SU-DHL-6 (cell line): ENCODE data around the gene SEC63.
A peak's percentile ranks its signal among the peaks of the same experiment; 100 is the strongest.

Experiments used
- H2AFZ ChIP-seq: fragments of 200-600 bp; sonication (generic); 2 replicates; pipeline ENCODE4 v1.6.1; 2014; ENCODE audit warnings: low read depth, mild to moderate bottlenecking, moderate library complexity, mixed read lengths, antibody characterized with exemption, low read length; ENCODE audit not compliant: severe bottlenecking
- H3F3A ChIP-seq: fragments of 200-600 bp; shearing (Covaris generic); 2 replicates; pipeline ENCODE4 v1.6.0; 2016; ENCODE audit warnings: antibody characterized with exemption, mild to moderate bottlenecking; ENCODE audit not compliant: insufficient read depth
- H3K27ac ChIP-seq: fragments of 200-600 bp; sonication (generic); 2 replicates; pipeline ENCODE4 v1.5.1; 2016; ENCODE audit warnings: low read depth, mild to moderate bottlenecking, low read length, moderate library complexity, mixed read lengths
- H3K27me3 ChIP-seq: fragments of 200-600 bp; sonication (generic), shearing (Covaris generic); 2 replicates; pipeline ENCODE4 v1.6.0; 2014; ENCODE audit warnings: mild to moderate bottlenecking, low read length
- H3K36me3 ChIP-seq: fragments of 200-600 bp; sonication (generic); 2 replicates; pipeline ENCODE4 v1.6.1; 2014; ENCODE audit warnings: mild to moderate bottlenecking, low read length, mixed read lengths
- H3K4me2 ChIP-seq: fragments of 300-600, 200-600 bp; shearing (Covaris generic), sonication (generic); 2 replicates; pipeline ENCODE4 v1.6.0; 2014; ENCODE audit warnings: low read length, low read depth, mild to moderate bottlenecking; ENCODE audit not compliant: poor library complexity, severe bottlenecking
- H3K4me3 ChIP-seq: fragments of 200-600 bp; sonication (generic); 2 replicates; pipeline ENCODE4 v1.5.1; 2014; ENCODE audit warnings: antibody characterized with exemption, low read length, mild to moderate bottlenecking, mixed read lengths; ENCODE audit not compliant: insufficient read depth, poor library complexity, severe bottlenecking
- H3K79me2 ChIP-seq: fragments of 200-600 bp; sonication (generic); 2 replicates; pipeline ENCODE4 v1.6.1; 2014; ENCODE audit warnings: mild to moderate bottlenecking, low read length, moderate library complexity; ENCODE audit not compliant: insufficient read depth
- H3K9ac ChIP-seq: fragments of 200-600 bp; sonication (generic); 2 replicates; pipeline ENCODE4 v1.7.0; 2014; ENCODE audit warnings: mild to moderate bottlenecking, low read length
- H3K9me2 ChIP-seq: fragments of 200-600 bp; sonication (generic); replicated peaks from 2 replicates; pipeline ENCODE4 v1.6.1; 2014; ENCODE audit warnings: low read length; ENCODE audit not compliant: insufficient read depth
- H3K9me3 ChIP-seq: fragments of 200-600 bp; sonication (generic); 2 replicates; pipeline ENCODE4 v1.6.1; 2014; ENCODE audit warnings: low read length, mixed read lengths; ENCODE audit not compliant: insufficient read depth
- H4K20me1 ChIP-seq: fragments of 200-600 bp; sonication (generic); 2 replicates; pipeline ENCODE4 v1.6.1; 2014; ENCODE audit warnings: low read depth, mild to moderate bottlenecking, antibody characterized with exemption, low read length, moderate library complexity, mixed read lengths
- CTCF ChIP-seq: fragments of 200-600 bp; sonication (generic); IDR thresholded peaks from one replicate; pipeline ENCODE4 v1.5.1; 2017; ENCODE audit warnings: antibody characterized with exemption, mild to moderate bottlenecking, low read length, moderate library complexity; ENCODE audit not compliant: insufficient read depth, poor library complexity, severe bottlenecking
- EZH2phosphoT487 ChIP-seq: fragments of 200-600 bp; sonication (generic), shearing (Covaris generic); conservative IDR thresholded peaks from 2 replicates; pipeline ENCODE4 v1.6.1; 2018; ENCODE audit warnings: mild to moderate bottlenecking, antibody characterized with exemption, low read length, moderate library complexity, mixed read lengths

Gene SEC63

GRCh38 chr6:107823047-107823557 lies 134.9 kb downstream of the SEC63 start:
- no peaks in the 10 kb centered on the region for H3K9me3 ChIP-seq
- no peaks in the 10 kb centered on the region for H3K27me3 ChIP-seq
- no peak overlapping the region for H3K9ac ChIP-seq
- no peak overlapping the region for H3K4me2 ChIP-seq
- no peak overlapping the region for H2AFZ ChIP-seq
- H3K36me3 ChIP-seq = no peaks in the 10 kb centered on the region
- no peaks in the 10 kb centered on the region for H3K79me2 ChIP-seq
- no peaks in the 10 kb centered on the region for H3F3A ChIP-seq
- no peak overlapping the region for H3K27ac ChIP-seq
- no peaks in the 10 kb centered on the region for H3K9me2 ChIP-seq
- H3K4me3 ChIP-seq = no peak overlapping the region
- no peaks in the 10 kb centered on the region for H4K20me1 ChIP-seq
- TF ChIP-seq EZH2phosphoT487 = no peak
- TF ChIP-seq CTCF = no peak

- Histone ChIP-seq H3K9me2 (no peaks in the 10 kb centered on the region), H3K27me3 (no peaks in the 10 kb centered on the region), H3K36me3 (no peaks in the 10 kb centered on the region), H3K27ac (no peak overlapping the region), H3F3A (no peaks in the 10 kb centered on the region), H3K4me2 (peak overlapping the region; percentile 35), H3K9me3 (no peaks in the 10 kb centered on the region), H4K20me1 (no peaks in the 10 kb centered on the region), H3K4me3 (no peak overlapping the region), H3K79me2 (no peaks in the 10 kb centered on the region), H3K9ac (no peak overlapping the region), H2AFZ (no peak overlapping the region)
- TF ChIP-seq CTCF (no peak), EZH2phosphoT487 (no peak)
Observed at GRCh38 chr6:107822176-107823046, 135.6 kb downstream of the SEC63 start.

- Histone ChIP-seq H3K27me3 (no peaks in the 10 kb centered on the region), H3K4me2 (no peak overlapping the region), H3K27ac (no peak overlapping the region), H3F3A (no peaks in the 10 kb centered on the region), H4K20me1 (no peaks in the 10 kb centered on the region), H3K9me2 (no peaks in the 10 kb centered on the region), H3K36me3 (no peaks in the 10 kb centered on the region), H3K9ac (no peak overlapping the region), H3K9me3 (no peaks in the 10 kb centered on the region), H2AFZ (no peak overlapping the region), H3K4me3 (no peak overlapping the region), H3K79me2 (no peaks in the 10 kb centered on the region)
- no peak for TF ChIP-seq EZH2phosphoT487
- TF ChIP-seq CTCF = no peak
Observed at GRCh38 chr6:107821591-107821990, 136.4 kb downstream of the SEC63 start.
